ENCODE data around the gene TWF2. TPM values are rescaled to one million over a fixed set of nuclear protein-coding genes. Genes with fewer than 3 reads are reported as not detected.

TWF2 gene
- total RNA-seq (2022; extraction: Qiagen RNA extraction) = 58.6 to 74.2 TPM (median 73.5 TPM) in 5 replicates

DNA sequence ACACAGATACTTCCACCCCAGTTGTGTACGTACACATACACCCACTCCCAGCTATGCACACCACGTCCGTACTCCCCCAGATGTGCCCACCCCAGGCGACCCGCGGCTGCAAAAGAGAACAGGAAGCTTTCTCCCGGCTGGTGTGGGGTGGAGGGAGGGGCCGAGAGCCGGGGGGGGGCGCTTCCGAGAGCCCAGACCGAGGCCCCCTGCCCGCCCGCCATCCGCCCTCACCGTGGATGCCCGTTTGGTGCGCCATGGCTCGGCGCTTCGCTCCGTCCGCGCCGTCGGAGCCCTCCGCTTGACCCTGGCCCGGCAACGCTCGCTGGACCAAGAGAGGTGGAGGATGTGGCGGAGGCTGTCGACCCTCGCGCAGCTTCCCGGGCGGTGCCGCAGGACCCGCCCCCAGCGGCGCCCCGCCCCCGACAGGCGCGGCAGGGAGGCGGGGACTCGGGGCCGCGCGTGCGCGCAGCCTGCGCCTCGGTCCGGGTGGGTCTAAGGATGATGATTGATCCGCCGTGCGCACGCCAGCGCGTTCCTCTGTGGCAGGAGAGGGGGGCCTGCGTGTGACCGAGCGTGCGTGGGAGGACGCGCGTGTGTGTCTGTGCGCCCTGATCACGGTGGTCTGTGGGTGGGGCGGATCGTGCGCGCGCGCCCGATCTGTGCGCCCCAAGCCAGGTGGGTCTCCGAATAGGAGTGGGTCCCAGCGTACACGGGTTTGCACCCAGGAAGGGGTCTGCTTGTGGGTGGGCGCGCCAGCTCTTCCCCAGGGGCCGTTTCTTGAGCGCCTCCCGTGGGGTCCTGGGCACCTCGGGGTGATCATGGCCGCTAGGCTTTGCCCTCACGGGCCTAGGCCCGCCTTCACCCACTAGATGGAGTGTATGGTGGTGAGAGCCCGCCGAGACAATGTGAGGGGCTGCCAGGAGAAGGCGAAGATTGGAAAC lies at the start of gene TWF2:
Gene TWF2, minus strand, starts transcription at position 398 of the 941 bp plus-strand sequence. Its CDS starts 142 bp downstream, at position 256.

DNA sequence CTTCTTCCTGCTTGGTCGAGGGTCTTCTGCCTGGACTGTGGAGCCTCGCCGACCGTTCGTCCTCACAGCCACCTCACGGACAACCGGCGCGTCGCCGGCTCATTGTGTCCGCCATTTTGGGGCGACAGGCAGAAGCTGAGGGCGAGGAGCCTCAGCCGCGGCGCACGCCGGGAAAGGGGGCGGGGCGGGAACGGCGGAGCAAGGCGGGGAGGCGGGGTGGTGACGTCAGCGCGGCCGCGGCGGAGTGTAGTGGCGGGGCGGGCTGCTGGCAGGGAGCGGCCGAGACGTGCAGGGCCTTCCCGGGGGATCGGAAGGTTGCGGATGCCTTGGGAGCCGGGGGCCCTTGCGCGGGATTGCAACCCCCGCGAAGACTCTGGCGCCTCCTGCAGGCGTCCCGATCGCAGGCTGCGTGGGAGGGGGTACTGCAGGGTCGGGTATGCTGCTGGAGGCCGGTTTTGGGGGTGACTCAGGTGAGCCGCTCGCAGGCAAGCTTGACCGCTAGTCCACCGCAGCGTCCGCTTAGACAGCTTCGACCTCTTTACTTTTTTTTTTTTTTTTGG lies 39.6 kb upstream of the TWF2 start, which contains the start of gene WDR82:
Gene WDR82, minus strand, starts transcription at position 140 of the 560 bp plus-strand sequence. CDS start 288 bp downstream, outside the sequence.

DNA sequence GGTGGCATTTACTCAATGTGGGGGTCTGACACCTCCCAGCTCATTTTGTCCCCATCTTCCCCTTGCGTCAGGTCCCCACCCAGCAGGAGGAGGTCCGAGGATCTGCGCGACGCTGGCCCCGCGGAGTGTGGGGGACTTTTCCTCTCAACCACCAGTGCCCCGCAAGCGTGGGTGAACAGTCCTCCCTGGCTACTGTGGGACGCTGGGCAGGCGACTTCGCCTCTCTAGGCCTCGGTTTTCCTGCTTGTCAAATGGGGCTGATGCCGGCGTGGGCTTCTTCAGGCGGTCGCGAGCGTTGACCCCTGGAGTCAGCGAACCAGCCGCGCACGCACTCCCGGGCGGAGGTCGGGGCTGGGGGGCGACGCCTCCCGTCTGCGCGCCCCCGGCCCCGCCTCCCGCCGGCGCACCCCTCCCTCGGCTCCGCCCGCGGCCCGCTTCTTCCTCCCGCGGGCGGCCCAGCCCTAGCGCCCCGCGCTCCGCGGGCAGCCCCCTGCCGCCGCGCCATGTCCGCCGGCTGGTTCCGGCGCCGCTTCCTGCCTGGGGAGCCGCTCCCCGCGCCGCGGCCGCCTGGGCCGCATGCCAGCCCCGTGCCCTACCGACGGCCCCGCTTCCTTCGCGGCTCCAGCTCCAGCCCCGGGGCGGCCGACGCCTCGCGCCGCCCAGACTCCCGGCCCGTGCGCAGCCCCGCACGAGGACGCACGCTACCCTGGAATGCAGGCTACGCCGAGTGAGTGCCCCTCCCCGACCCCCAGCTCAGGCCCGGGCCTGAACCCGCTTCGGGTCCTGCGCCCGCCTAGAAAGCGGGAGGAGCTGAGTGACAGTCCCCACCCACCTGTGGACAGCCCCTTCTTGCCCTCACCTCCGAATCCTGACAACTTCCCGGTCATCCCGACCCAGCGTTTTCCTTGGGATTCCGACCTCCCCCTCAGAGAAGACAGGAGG lies 6.6 kb upstream of the TWF2 start, which contains the start of gene PPM1M:
Gene PPM1M, plus strand, starts transcription at position 438 of the 942 bp plus-strand sequence. Its CDS starts 66 bp downstream, at position 504.

DNA sequence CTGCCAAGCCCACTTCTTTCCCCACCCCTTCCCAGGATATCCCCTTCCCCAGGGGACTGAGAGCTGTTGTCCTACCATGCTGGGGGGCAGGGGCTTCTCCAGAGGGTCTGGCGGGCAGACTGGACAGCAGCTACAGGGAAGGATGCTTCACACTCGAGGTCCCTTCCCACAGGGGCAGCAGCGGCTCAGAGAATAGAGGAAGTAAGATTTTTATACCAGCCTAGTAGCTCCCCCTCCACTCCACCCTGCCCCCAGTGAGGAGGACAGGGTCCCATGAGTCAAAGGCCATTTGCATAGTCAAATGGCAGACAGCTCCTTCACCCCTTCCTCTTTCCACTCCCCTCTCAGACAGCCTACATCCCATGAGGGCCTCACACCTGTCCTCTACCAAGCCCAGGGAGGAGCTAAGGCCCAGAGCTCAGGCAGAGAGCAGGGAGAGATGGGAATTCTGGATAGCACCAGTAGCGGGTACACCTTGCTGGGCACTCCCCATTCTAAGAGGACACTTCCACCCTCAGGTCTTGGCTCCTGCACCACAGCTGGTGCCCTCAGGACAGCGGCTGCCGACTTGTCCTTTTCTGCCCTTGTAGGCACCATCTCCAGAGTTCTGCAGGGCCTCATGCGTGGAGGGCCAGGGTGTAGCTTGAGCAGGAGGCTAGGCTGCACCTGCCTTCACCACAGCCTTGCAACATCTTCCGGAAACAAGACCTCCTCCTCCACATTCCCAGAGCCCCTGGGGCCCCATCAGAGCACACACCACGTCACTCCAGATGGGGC lies 13.3 kb downstream of the TWF2 start, which contains the start of gene TLR9:
Gene TLR9, minus strand, starts transcription at position 194 of the 777 bp plus-strand sequence. Its CDS starts 116 bp downstream, at position 78.

DNA sequence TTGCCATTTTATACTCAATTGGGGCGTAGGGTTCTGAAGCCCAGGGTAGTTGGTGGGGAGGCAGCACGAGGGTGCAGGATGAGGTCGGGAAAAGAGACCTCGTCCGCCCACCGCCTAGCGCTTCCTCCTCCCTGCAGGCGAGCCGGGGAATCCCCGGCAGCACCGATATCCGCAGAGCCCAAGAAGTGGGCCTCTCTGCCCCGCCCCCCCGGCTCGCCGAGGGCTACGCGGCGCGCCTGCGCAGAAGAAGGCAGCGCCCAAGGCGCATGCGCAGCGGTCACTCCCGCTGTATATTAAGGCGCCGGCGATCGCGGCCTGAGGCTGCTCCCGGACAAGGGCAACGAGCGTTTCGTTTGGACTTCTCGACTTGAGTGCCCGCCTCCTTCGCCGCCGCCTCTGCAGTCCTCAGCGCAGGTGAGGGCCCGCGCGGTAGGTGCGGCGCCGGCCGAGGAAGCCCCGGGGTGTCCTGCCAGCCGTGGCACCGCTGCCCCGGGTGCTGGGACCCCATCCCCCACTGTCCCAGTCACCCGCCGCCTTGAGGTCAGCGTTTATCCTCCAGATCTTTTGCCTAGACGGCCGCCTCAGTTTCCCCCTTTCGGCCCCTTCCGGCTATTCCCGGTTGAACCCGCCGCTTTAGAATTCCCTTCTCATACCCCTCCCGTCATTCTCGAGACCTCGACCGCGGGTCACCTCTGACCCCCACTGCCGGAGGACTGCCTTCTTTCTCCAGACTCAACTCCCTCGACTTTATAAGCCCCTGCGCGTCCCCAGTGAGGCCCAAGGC lies 40.9 kb downstream of the TWF2 start, which contains the start of gene ALAS1:
Gene ALAS1, plus strand, starts transcription at position 319 of the 784 bp plus-strand sequence. CDS start 1,082 bp downstream, outside the sequence.

Other genes starting within 250 kb of the TWF2 start
- 1,285 to 1,543 TPM (median 1,331 TPM) in 5 replicates for gene RPL29, start 243.3 kb downstream of the TWF2 start, total RNA-seq (2022; extraction: Qiagen RNA extraction)
- gene DUSP7, start 182.6 kb downstream of the TWF2 start, total RNA-seq (2022; extraction: Qiagen RNA extraction) = 19.2 to 22.2 TPM (median 21.6 TPM) in 5 replicates
- gene POC1A, start 84.7 kb downstream of the TWF2 start, total RNA-seq (2022; extraction: Qiagen RNA extraction) = 14.6 to 19.0 TPM (median 17.5 TPM) in 5 replicates
- gene ALAS1, start 41.0 kb downstream of the TWF2 start, total RNA-seq (2022; extraction: Qiagen RNA extraction) = 44.1 to 50.3 TPM (median 48.7 TPM) in 5 replicates
- gene TLR9, start 13.5 kb downstream of the TWF2 start, total RNA-seq (2022; extraction: Qiagen RNA extraction) = 0.07 TPM in 1 of 5 replicates, not detected in the others
- 4.0 to 4.9 TPM (median 4.5 TPM) in 5 replicates for gene PPM1M, start 6.6 kb upstream of the TWF2 start, total RNA-seq (2022; extraction: Qiagen RNA extraction)
- 45.3 to 53.7 TPM (median 50.9 TPM) in 5 replicates for gene WDR82, start 39.5 kb upstream of the TWF2 start, total RNA-seq (2022; extraction: Qiagen RNA extraction)
- gene GLYCTK, start 48.7 kb upstream of the TWF2 start, total RNA-seq (2022; extraction: Qiagen RNA extraction) = 2.9 to 4.9 TPM (median 4.6 TPM) in 5 replicates
- gene DNAH1, start 77.2 kb upstream of the TWF2 start, total RNA-seq (2022; extraction: Qiagen RNA extraction) = 0.66 to 0.92 TPM (median 0.81 TPM) in 5 replicates
- gene BAP1, start 170.8 kb upstream of the TWF2 start, total RNA-seq (2022; extraction: Qiagen RNA extraction) = 28.5 to 40.9 TPM (median 38.8 TPM) in 5 replicates
- 2.9 to 4.5 TPM (median 3.4 TPM) in 5 replicates for gene PHF7, start 171.5 kb upstream of the TWF2 start, total RNA-seq (2022; extraction: Qiagen RNA extraction)
- 0.04 to 0.12 TPM (median 0.06 TPM) in 5 replicates for gene SEMA3G, start 205.9 kb upstream of the TWF2 start, total RNA-seq (2022; extraction: Qiagen RNA extraction)
- gene TNNC1, start 214.9 kb upstream of the TWF2 start, total RNA-seq (2022; extraction: Qiagen RNA extraction) = 0.99 to 1.5 TPM (median 1.4 TPM) in 5 replicates
- gene NISCH, start 216.4 kb upstream of the TWF2 start, total RNA-seq (2022; extraction: Qiagen RNA extraction) = 10.0 to 15.4 TPM (median 15.0 TPM) in 5 replicates

Data from A549 treated with Mapracorat at 1 μM for 4 hours (cell line).